Measurements from ENCODE around the gene CKAP2.
"Not testable (repeated sequence)": the region's sequence is repeated elsewhere in the genome, so short reads cannot be mapped to it uniquely, and the experiment has no call there.

CKAP2 gene

DNA sequence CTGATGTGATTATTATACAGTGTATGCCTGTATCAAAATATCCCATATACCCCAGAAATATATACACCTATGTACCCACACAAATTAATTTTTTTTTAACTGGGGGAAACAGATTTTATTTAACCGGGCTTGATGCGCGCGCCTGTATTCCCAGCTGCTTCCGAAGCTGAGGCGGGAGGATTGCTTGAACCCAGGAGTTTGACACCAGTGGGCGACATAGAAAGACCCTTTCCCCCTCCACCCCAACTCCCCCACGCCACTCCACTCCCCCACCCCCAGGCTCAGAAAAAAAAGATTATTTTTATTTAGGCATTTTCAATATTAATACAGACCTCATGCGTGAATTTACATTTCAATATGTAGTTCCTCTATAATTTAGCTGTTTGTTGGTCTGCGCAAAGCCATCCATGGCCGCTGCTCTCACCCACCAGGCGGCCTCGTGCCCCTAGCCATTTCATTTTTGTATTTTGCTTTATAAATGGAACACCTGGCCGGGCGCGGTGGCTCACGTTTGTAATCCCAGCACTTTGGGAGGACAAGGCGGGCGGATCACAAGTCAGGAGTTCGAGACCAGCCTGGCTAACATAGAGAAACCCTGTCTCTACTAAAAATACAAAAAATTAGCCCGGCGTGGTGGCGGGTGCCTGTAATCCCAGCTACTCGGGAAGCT, 4.0 kb upstream of the CKAP2 start:
- no peak for DNase-seq (ENCODE audit: low read depth in 4 of 4, low spot score in 1 of 4)

DNA sequence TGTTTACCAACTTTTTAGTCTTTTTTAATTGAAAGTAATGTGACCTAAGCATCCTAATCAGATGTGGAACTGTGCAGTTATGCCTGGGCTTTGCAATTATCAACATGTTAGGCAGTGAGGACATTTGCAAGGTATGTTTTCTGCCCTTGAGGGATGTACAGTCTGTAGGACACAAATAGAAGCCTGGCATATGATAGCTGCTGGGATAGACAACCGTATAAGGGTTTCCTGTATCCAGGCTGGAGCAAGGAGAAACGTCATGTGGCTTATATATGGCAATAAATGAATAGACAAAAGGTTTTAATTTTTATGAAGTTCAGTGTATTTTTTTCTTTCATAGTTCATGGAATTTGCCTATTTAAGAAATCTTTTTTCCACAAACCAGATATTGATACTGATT, 2.8 kb upstream of the CKAP2 start:
- no peak for DNase-seq (ENCODE audit: low read depth in 4 of 4, low spot score in 1 of 4)

DNA sequence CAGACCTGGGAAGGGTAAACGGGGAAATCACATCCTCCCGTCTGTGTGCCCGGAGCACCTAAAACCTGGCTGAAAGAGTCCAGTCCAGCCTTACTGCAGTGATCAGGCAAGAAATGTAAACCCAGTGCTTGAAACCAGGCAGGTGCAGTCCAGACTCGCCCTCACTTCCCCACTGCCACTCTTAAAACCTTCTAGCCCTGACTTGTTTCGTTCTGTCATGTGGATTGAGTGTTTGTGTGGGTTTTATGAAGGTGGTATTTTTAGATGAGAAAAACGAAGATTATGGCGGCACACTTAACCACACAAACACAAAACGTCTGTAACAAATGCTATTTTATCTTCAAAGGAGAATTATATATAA, 839 bp upstream of the CKAP2 start:
- no peak for DNase-seq (ENCODE audit: low read depth in 4 of 4, low spot score in 1 of 4)

DNA sequence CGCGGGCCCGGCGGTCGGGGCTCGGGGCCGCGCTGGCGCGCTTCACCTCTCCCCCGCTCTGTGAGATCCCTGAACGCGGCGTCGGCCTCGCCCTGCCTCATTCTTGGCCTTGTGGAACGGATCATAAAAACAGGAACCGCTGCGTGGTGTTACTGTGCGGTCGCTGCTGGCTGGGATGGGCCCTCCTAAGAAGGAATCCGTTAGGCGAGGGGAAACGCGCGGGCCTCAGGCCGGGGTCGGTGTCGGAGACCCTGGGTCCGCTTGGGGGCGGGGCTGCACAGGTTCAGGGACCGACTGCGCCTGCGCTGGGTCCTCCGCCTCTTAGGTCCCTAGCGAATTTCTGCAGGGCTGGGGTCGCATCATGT, 381 bp downstream of the CKAP2 start:
- DNase-seq (ENCODE audit: low read depth in 4 of 4, low spot score in 1 of 4): peak; percentile 55 to 76 (median 67)

DNA sequence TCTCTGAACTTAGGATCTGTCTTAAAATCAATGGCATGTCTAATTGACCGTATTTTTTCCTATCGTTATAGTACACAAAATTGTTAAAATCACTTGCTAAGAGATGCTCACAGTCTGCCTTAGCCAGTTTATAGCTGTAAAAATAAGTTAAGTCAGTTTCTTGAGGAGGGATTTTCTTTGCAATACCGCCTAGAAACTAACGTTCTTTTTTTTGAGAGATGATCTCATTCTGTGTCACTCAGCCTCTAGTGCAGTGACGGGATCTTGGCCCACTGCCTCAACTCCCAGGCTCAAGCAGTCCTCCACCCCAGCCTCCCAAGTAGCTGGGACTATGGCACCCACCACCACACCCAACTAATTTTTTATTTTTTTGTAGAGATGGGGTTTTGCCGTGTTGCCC, 4.4 kb downstream of the CKAP2 start:
- DNase-seq (ENCODE audit: low read depth in 4 of 4, low spot score in 1 of 4): no peak

DNA sequence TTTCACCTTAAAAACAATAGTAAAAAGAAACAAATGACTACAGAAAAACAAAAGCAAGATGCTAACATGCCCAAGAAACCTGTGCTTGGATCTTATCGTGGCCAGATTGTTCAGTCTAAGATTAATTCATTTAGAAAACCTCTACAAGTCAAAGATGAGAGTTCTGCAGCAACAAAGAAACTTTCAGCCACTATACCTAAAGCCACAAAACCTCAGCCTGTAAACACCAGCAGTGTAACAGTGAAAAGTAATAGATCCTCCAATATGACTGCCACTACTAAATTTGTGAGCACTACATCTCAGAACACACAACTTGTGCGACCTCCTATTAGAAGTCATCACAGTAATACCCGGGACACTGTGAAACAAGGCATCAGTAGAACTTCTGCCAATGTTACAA, 6.0 kb downstream of the CKAP2 start:
- no peak for DNase-seq (ENCODE audit: low read depth in 4 of 4, low spot score in 1 of 4)

DNA sequence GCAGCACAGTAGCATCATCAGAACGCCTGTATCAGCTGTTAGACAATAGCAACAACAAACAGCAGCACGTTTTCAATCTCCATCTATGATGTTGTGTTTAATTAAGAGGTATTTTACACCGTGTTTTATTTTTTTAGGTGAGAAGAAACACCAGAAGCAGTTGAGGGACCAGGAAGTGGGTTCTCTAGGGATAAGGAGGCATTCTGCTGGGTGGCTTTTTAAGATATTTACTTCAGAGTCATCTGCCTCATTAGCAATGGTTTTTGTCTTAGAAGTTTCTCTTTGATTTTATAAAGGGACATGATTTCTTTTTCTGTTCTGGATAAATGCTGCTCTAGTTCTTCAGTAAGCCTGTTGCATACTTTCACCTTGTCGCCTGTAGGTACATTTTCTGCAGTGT, 8.2 kb downstream of the CKAP2 start:
- DNase-seq (ENCODE audit: low read depth in 4 of 4, low spot score in 1 of 4): no peak

DNA sequence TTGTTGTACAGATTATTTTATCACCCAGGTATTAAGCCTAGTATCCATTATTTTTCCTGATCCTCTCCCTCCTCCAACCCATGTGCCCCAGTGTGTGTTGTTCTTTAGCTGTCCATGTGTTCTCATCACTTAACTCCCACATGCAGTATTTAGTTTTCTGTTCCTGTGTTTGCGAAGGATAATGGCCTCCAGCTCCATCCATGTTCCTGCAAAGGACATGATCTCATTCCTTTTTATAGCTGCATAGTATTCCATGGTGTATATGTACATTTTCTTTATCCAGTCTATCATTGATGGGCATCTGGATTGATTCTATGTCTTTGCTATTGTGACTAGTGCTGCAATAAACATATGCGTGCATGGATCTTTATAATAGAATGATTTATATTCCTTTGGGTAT, 13.2 kb downstream of the CKAP2 start:
- not testable (repeated sequence) for DNase-seq (ENCODE audit: low read depth in 4 of 4, low spot score in 1 of 4)

DNA sequence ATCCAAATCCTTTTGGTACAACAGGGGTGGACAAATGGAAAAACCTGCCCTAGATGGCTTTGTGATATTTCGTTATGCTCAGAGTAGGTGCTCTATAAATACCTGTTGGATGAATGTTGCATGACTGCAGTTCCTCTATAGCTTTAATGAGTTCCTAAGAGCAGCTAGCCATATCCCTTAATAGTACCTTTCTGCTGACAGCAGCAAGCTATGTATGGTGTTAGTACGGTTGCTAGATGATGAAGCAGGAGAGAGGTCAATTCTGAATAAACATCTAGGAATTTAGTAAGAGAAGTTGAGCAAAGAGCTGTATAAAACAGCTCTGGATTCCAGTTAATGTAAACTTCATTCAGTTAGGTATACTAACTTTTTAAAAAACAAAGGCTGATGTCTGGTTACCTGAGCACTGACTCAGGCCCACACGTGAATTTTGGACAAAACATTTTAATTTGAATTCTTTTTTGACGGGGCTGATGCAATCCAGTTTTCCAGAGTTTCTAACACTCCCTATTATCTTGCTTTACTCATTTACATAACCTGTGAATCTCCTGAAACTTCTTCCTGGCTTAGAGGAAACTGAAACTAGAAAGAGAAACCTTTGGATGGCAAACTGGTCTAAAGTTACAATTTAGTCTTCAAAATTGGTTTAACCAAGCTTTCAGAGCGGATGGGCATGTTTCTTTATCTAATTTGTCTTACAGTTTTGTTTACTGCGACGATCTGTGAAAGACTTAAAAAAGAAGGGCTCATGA, 25.6 kb downstream of the CKAP2 start:
- DNase-seq (ENCODE audit: low read depth in 4 of 4, low spot score in 1 of 4): not testable (repeated sequence)

DNA sequence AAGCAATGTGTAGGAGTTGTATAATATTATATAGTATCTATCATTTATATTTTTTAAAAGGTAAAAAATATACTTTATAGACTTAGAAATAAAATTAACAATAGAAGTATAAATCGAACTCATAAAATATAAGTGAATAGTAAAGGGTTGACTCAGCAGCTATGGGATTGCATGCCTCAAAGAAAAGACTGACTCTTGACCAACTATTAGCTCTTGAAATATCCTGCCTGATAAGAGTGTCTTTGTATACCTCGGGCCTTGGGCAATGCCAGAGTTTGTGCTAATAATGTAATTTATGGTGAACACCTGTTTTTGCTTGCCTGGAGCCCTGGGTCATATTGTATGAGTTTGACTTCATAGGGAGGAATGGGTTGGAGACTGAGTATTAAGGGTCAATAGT, 31.8 kb downstream of the CKAP2 start:
- not testable (repeated sequence) for DNase-seq (ENCODE audit: low read depth in 4 of 4, low spot score in 1 of 4)

DNA sequence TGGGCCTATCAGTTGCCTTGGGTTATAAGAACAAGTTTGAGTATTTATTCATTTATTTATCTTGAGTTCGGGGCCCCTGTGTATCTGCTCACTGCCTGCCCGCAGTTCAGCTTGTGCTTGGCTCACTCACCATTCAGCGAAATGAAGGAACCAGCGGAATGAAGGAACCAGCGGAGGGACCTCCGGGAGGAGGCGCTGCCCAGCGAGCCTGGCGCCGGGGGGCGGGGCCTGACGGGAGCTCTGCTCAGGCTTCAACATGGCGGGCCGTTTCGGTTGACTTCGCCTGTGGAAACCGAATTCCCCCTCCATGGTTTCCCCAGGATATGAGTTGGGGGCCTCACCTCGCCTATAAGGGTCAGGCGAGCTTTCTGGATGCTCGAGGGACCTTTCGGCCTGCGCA, 33.5 kb downstream of the CKAP2 start:
- not testable (repeated sequence) for DNase-seq (ENCODE audit: low read depth in 4 of 4, low spot score in 1 of 4)

DNA sequence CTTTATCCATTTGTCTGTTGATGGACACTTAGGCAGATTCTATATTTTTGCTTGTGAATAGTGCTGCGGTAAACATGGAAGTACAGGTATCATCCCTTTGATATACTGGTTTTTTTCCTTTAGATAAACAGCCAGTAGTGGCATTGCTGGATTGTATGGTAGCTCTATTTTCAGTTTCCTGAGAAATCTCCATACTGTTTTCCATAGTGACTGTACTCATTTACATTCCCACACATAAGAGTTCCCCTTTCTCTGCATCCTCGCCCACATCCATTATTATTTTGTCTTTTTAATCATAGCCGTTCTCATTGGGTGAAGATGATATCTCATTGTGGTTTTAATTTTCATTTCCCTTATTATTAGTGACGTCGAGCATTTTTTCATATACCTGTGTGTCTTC, 35.7 kb downstream of the CKAP2 start:
- not testable (repeated sequence) for DNase-seq (ENCODE audit: low read depth in 4 of 4, low spot score in 1 of 4)

DNA sequence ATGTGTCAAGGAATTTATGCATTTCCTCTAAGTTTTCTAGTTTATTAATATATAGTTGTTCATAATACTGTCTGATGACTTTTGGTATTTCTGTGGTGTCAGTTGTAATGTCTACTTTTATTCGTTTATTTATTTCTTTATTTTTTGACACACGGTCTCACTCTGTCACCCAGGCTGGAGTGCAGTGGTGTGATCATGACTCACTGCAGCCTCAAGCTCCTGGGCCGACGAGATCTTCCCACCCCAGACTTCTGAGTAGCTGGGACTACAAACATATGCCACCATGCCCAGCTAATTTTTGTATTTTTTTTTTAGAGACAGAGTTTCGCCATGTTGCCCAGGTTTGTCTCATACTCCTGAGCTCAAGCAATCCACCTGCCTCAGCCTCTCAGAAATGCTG, 39.0 kb downstream of the CKAP2 start:
- DNase-seq (ENCODE audit: low read depth in 4 of 4, low spot score in 1 of 4): not testable (repeated sequence)

DNA sequence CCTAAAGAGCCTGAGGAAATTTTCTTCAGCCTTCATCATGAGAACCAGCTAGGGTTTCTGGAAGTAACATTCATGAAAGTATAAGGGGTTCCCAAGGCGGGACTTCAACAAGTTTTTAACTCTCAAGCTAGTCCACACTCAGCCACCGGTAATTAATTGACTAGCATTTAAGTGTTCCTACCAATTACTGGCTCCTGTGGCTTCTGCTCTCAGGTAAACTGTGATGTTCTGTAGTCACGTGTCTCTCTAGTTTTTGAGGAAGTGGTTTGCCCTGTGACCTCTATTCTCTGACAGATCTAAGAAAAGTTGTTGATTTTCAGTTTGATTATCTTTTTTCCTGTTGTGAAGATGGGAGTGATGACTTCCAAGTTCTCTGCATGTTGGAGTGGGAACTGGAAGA, 42.7 kb downstream of the CKAP2 start:
- DNase-seq (ENCODE audit: low read depth in 4 of 4, low spot score in 1 of 4): not testable (repeated sequence)

DNA sequence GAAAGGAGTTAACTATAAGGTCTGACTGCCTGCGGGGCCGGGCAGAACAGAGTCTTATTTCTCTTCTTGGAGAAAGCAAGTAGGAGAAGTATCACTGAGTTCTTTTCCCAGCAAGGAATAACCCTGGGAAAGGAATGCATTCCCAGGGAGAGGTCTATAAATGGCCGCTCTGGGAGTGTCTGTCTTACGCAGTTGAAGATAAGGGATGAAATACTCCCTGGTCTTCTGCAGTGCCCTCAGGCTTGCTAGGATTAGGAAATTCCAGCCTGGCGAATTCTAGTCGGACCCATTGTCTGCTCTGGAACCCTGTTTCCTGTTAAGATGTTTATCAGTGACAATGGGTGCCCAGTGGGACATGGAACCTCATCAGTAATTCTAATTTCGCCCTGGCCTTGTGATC, 47.0 kb downstream of the CKAP2 start:
- not testable (repeated sequence) for DNase-seq (ENCODE audit: low read depth in 4 of 4, low spot score in 1 of 4)

DNA sequence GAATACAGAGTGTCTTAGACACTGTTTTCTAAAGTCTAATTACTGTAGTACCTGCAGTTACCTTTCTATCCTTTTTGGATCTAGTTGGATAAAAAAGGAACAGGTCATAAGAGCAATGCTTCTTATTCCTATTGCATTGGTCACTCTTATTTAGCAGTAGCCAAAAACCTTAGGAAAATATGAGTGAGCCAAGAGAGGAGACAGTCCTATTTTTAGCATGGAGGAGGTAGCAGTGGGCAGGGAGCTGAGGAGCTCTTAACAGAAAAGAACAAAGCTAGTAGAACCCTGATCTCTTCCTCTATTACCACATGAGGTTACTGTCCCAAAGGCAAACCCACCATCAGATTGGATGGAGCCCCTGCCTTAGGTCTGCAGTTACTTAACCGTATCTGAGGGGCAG, 50.6 kb downstream of the CKAP2 start:
- not testable (repeated sequence) for DNase-seq (ENCODE audit: low read depth in 4 of 4, low spot score in 1 of 4)

DNA sequence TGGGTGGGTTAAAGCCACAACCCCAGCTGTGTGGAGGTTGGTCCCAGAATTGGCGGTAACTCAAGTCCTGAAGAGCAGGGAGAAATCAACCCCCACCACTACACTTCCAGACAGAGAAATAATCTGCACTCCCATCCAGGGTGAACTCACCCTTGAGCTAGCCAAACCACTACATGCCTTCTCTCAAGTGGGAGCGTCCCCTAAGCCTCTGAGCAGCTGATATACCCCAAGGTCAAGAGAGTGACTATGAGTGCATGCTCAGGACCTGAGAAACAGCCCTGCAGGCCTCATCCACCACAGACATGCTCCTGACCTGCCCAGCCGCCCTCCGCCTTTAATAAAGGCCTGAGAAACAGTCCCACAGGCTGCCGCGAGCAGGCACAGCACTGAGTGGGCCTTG, 54.3 kb downstream of the CKAP2 start:
- DNase-seq (ENCODE audit: low read depth in 4 of 4, low spot score in 1 of 4): not testable (repeated sequence)

DNA sequence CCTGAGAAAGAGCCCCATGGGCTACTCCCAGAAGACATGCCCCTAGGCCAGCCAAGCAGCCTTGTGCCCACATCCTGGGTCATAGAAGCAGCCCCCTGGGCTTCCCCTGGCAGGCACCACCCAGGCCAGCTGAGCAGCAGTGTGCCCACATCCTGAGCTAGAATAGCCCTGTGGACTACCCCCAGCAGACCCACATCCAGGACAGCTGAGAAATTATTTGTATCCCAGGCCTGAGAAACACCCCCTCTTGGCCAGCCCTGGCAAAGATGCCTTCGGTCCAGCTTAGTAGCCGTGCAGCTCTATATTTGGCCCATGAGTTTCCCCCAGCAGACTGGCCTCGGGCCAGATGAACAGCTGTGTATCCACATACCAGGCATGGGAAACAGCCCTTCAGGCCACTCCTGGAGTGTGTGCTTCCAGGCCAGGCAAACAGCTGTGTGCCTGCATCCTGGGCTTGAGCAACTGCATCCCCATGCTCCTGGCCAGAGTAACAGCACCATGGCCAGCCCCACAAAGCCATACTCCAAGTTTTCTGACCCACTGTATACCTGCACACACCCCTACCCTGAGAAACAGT, 55.0 kb downstream of the CKAP2 start:
- DNase-seq (ENCODE audit: low read depth in 4 of 4, low spot score in 1 of 4): not testable (repeated sequence)

DNA sequence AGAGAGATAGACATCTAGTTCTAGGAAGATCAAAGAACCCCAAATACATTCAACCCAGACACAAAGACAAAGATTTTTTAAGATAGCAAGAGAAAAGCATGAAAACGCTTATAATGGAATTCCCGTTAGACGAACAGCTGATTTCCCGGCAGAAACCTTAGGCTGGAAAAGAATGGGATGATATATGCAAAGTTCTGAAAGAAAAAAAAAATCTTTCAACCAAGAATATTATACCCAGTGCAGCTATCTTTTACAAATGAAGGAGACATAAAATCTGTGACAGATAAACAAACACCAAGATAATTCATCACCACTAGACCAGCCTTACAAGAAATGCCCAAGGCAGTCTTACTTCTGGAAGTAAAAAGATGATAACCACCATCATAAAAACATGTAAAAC, 56.3 kb downstream of the CKAP2 start:
- not testable (repeated sequence) for DNase-seq (ENCODE audit: low read depth in 4 of 4, low spot score in 1 of 4)

DNA sequence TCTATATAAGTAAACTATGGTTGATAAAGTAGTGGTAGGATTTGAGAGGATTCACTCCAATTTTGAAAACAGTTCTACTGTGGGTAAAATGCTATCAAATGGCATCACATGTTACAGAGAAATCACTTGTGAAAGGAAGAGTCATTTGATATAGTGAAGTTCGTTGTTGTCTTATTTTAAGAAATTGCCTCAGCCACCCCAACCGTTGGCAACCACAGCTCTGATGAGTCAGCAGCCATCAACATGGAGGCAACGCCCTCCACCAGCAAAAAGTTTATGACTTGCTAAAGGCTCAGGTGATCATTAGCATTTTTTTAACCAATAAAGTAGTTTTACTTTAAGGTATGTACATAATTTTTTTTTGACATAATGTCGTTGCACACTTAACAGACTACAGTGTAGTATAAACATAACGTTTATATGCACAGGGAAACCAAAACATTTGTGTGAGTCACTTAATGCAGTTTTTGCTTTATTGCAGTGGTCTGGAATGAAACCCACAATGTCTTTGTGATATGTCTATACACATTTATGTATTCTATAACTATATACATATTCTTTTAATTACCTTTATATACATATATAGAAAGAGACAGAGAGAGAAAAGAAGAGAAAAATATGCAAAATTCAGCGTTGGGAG, 58.8 kb downstream of the CKAP2 start:
- DNase-seq (ENCODE audit: low read depth in 4 of 4, low spot score in 1 of 4): not testable (repeated sequence)

DNA sequence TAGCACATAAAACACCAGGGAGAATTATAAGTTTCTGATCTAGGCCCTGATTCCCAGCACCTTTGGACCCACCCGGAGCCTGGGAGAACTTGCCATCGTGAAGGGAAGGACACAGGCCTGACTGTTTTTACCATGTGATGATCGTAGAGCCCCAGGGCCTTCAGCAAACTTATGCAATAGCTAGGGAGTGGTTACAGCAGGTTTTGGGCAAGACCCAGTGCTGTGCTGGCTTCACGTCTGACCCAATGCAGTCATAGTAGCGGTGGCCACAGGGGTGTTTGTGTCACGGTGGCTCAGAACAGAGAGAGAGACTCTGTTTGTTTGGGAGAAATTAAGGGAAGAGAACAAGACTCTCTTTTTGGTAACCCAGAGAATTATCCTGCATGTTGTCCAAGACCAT, 68.0 kb downstream of the CKAP2 start:
- DNase-seq (ENCODE audit: low read depth in 4 of 4, low spot score in 1 of 4): not testable (repeated sequence)
